ENCODE data around the gene EPPIN.

- TF ChIP-seq, protein P1, sequence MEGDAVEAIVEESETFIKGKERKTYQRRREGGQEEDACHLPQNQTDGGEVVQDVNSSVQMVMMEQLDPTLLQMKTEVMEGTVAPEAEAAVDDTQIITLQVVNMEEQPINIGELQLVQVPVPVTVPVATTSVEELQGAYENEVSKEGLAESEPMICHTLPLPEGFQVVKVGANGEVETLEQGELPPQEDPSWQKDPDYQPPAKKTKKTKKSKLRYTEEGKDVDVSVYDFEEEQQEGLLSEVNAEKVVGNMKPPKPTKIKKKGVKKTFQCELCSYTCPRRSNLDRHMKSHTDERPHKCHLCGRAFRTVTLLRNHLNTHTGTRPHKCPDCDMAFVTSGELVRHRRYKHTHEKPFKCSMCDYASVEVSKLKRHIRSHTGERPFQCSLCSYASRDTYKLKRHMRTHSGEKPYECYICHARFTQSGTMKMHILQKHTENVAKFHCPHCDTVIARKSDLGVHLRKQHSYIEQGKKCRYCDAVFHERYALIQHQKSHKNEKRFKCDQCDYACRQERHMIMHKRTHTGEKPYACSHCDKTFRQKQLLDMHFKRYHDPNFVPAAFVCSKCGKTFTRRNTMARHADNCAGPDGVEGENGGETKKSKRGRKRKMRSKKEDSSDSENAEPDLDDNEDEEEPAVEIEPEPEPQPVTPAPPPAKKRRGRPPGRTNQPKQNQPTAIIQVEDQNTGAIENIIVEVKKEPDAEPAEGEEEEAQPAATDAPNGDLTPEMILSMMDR (IDR thresholded peaks at IDR 0.05): no peak
- no peak for TF ChIP-seq POLR2A (IDR thresholded peaks at IDR 0.05)
These were observed 43.8 kb downstream of the EPPIN start for GRCh38 chr20:45503403-45503802.
